Stimulated activated CD4-positive, alpha-beta T cell treated with anti-CD3 and anti-CD28 coated beads, Interleukin-2, amount 100 ng/mL, for 48 hours (primary cell): Measurements from ENCODE around the gene ABLIM2.

Source experiments
- DNase-seq, 2 donors: peaks; one replicate each; pipeline ENCODE4 v3.0.0-alpha.2; 2020

The ABLIM2 gene

GRCh38 chr4:7971881-7972500, 186.6 kb downstream of the ABLIM2 start:
- DNase-seq: no peak

DNA sequence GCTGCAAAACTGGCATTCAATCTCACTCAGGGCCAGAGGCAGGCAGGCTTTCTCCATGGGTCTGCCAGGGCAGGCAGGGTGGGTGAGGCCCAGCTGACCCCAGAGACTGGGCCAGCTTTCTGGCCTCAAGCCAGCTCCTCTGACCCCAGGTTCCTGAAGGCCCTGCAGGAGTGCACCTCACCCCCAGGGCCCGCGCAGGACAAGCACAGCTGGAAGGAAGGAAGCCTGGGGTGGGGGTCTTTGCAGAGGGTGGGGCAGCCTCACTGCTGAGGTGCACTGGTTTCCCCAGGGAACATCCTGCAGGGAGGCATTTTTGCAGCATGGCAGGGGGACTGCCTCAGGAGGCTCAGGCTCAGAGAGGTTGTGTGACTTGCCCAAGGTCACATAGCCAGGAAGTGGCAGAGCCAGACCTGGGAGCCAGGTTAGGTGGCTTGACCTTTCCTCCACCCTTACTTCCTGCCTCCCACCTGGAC, 187.4 kb downstream of the ABLIM2 start:
- DNase-seq: no peak

- DNase-seq: no peak
Observed at GRCh38 chr4:7970361-7970946, 188.2 kb downstream of the ABLIM2 start.

- DNase-seq: no peak
Observed at GRCh38 chr4:7968262-7968896, 190.2 kb downstream of the ABLIM2 start.

GRCh38 chr4:7967501-7968261, 190.9 kb downstream of the ABLIM2 start:
- DNase-seq: no peak

DNA sequence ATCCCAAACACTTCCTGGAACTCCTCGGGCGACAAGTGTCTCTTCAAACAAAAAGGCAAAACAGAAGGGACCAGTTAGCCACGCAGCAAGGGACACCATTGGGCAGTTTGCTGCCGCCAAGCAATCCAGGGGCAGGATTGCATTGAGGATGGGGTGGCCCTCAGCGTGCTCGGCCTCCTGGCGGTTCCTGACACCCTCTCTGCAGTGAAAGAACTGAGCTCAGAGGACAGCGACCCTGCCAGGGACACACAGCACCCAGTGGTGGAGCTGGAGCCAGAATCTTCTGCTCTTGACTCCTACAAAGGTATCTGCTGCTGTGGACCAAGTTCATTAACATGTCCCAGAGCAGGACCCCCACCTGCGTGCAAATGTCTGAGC, 191.6 kb downstream of the ABLIM2 start:
- no peak for DNase-seq

- no peak for DNase-seq
Observed at GRCh38 chr4:7966281-7967062, 192.1 kb downstream of the ABLIM2 start.

GRCh38 chr4:7964890-7965662, 193.5 kb downstream of the ABLIM2 start:
- peak in 1 of 2 donors; percentile 22 for DNase-seq

DNA sequence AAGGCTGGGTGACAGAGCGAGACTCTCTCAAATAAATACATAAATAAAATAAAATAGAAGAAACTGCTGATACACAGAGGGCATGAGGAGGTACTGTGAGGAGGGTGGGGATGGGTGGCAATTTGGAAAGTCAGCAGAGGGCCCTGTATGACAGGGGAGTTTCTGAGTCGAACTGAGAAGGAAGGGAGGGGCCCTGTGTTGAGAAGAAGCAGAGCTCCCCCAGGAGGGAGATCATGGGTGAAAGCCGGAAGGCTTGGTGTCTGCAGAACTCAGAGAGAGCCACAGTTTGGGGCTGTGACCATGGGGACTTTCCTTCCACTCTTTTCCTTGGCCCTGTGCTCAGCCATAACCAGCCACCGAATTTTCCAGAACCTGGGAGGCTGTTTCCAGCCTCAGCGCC, 194.2 kb downstream of the ABLIM2 start:
- no peak for DNase-seq

GRCh38 chr4:7963691-7964090, 194.9 kb downstream of the ABLIM2 start:
- no peak for DNase-seq

DNA sequence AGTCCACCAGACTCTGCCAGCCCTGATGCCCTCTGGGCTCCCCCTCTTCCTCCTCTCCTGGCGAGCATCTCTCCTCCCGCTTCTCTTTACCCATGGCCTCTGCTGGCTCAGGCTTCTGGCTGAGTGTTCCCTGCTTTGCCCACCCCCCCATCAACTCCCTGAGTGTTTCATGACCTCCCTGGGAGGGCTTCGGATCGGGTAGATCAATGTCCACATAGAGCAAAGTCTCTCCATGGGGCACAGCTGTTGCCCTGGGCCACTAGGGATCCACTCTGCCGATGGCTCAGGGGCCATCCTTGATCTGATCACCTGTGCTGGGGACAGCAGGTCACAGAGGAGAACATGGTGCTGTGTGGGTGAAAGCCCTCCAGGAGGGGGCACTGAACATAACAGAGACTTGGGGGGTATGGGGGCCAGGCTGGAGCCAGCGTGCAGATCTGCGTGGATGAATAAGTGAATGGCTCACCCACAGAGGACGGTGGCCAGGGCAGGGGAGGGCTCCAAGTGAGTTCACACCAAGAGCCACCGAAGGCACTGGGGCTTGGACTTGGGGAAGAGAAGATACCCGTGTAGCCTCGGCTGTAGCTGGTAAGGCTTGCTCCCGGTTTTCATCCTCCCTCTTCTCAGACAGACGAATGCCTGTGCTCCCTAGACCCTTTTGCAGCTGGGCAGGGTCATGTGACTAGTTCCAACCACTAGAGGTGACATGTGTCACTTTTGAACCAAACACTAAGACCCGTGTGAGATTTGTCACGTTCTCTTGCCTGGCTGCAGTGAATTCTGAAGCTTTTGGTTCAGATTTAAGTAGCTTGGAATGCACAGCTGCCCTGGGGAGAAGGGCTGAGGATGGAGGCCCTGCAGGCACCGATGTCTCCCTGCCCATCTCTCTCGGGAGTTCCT, 195.8 kb downstream of the ABLIM2 start:
- no peak for DNase-seq

- DNase-seq: peak; percentile 68 to 69
Observed at GRCh38 chr4:7960790-7961655, 197.6 kb downstream of the ABLIM2 start.

DNA sequence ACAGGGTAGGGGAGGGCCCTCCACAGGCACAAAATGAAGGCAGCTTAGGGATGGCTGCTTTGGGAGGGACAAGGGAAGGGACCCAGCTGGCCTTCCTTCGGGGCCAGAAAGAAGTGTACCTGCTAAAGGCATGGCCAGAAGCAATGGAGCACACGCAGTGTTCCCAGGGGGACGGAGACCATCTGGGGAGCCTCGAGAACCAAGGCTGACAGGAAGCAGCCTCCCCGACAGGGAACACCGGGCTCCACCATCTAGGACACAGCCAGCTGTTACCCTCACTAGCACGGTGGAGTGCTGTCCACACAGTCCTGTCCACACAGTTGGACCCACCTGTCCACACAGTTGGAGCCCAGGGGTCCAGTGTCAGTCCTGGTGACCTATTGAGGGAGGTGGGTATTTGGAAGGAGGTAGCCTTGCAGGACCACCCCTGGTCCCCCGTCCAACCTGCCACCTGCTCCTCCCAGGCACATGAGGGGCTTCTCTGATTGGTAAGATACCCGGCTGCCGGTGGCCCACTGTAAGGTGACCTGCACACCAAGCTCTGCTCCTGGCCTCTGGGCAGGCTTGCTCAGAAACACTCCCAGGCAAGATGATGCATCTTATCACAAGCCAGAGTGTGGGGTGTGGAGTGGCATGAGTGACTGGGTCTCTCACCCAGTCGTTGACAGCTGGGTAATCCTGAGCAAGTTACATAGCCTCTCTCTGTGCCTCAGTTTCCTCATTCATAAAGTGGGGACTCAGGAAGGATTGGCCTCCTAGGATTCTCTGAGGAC, 198.4 kb downstream of the ABLIM2 start:
- no peak for DNase-seq

DNA sequence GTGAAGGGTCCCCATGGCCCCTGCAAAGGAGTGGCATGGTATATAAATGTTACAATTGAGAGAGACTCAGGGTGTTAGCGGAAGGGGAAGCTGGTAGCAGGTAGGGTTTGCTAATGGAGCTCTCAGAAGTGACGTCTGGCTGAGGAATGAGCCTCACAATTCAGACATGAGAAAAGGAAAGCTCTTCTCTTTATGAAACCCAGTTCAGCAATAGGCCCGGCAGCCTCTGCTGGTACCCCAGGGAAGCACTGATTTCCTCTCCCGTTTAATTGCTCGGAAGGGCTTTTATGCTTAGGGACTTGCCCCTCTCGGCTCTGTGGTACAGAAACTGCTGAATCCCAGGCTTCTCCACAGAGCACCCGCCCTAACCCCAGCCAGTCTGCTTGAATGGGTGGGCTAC, 199.5 kb downstream of the ABLIM2 start:
- DNase-seq: no peak

- DNase-seq: no peak
Observed at GRCh38 chr4:7956934-7957656, 201.5 kb downstream of the ABLIM2 start.

DNA sequence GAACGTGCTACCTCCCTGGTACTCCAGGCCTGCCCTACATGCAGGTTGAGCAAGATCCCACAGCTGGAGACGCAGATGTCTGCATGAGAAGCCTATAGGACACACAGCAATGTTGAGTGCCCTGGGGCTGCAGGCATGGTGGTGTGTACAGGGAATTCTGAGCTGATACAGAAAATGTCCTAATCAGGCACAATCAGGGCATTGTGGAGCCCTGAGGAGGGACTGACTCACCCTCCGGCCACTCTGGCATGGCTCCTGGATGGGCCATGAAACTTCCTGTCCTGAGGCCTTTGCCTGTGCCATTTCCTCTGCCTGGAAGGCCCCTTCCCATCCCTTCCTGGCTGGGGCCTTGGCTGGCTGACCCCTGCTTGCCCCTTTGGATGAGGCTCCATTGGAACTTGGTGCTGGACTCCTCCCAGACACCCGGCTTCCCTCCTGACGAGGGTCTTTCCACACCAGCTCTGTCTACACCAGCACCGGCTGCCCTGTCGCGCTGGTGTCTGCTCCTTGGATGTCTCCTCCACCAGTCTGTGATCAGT, 202.3 kb downstream of the ABLIM2 start:
- DNase-seq: no peak

GRCh38 chr4:7955393-7955792, 203.2 kb downstream of the ABLIM2 start:
- no peak for DNase-seq

DNA sequence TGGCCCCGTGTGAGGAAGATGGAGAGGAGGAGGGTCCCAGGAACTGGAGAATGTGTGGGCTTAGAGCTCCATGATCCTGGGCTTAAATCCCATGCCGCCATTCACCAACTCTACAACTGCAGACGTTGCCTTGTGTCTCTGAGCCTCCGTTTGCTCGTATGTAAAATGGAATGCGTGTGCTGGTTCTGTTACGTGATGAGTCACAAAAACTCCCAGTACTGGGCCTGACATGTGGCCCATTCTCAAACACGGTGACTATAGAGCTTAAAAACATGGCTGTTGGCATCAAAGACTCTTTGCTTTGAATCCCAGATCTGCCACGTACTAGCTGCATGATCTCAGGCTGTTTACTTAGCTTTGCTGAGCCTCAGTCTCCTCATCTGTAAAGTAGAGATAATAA, 206.0 kb downstream of the ABLIM2 start:
- DNase-seq: no peak
